ENCODE data around the gene TMEM52B. TPM values are rescaled to one million over a fixed set of nuclear protein-coding genes. Genes with fewer than 3 reads are reported as not detected.

Gene TMEM52B
- total RNA-seq (2022; extraction: Qiagen RNA extraction) = 0.06 to 0.28 TPM (median 0.22 TPM) in 5 replicates

GRCh38 chr12:10178821-10179220, at the start of gene TMEM52B:
Gene TMEM52B, plus strand, starts transcription at chr12:10179032. Its CDS starts 543 bp downstream, at chr12:10179575.

GRCh38 chr12:10130042-10130441, 48.8 kb upstream of the TMEM52B start, which contains the start of gene CLEC7A:
Gene CLEC7A, minus strand, starts transcription at chr12:10130199. Its CDS starts 117 bp downstream, at chr12:10130082.

GRCh38 chr12:10171973-10172728, 6.7 kb upstream of the TMEM52B start, which contains the start of gene OLR1:
Gene OLR1, minus strand, starts transcription at chr12:10172132. Its CDS starts 55 bp downstream, at chr12:10172077.

GRCh38 chr12:10212739-10213131, 33.9 kb downstream of the TMEM52B start, which contains the start of gene GABARAPL1:
Gene GABARAPL1, plus strand, starts transcription at chr12:10212877. Its CDS starts 253 bp downstream, at chr12:10213130.

Other genes with a start within 250 kb of the TMEM52B start
- gene CLEC2A, start 246.7 kb upstream of the TMEM52B start, total RNA-seq (2022; extraction: Qiagen RNA extraction) = not detected in 5 replicates
- not detected in 5 replicates for gene CLEC12A, start 207.6 kb upstream of the TMEM52B start, total RNA-seq (2022; extraction: Qiagen RNA extraction)
- not detected in 5 replicates for gene CLEC1B, start 179.9 kb upstream of the TMEM52B start, total RNA-seq (2022; extraction: Qiagen RNA extraction)
- gene CLEC12B, start 168.4 kb upstream of the TMEM52B start, total RNA-seq (2022; extraction: Qiagen RNA extraction) = not detected in 5 replicates
- gene CLEC9A, start 148.3 kb upstream of the TMEM52B start, total RNA-seq (2022; extraction: Qiagen RNA extraction) = not detected in 5 replicates
- gene CLEC1A, start 80.0 kb upstream of the TMEM52B start, total RNA-seq (2022; extraction: Qiagen RNA extraction) = not detected in 5 replicates
- not detected in 5 replicates for gene CLEC7A, start 48.8 kb upstream of the TMEM52B start, total RNA-seq (2022; extraction: Qiagen RNA extraction)
- gene OLR1, start 6.9 kb upstream of the TMEM52B start, total RNA-seq (2022; extraction: Qiagen RNA extraction) = 0.73 to 1.9 TPM (median 1.1 TPM) in 5 replicates
- gene GABARAPL1, start 33.8 kb downstream of the TMEM52B start, total RNA-seq (2022; extraction: Qiagen RNA extraction) = 31.7 to 40.9 TPM (median 39.1 TPM) in 5 replicates
- gene KLRD1, start 128.8 kb downstream of the TMEM52B start, total RNA-seq (2022; extraction: Qiagen RNA extraction) = not detected in 5 replicates
- 0.08 TPM in 1 of 5 replicates, not detected in the others for gene KLRK1, start 211.0 kb downstream of the TMEM52B start, total RNA-seq (2022; extraction: Qiagen RNA extraction)
- not detected in 5 replicates for gene KLRC4, start 230.7 kb downstream of the TMEM52B start, total RNA-seq (2022; extraction: Qiagen RNA extraction)
- gene KLRC3, start 241.6 kb downstream of the TMEM52B start, total RNA-seq (2022; extraction: Qiagen RNA extraction) = 0.16 to 0.24 TPM (median 0.17 TPM) in 3 of 5 replicates, not detected in the others

Data from A549 treated with Hydrocortisone at 1 μM for 4 hours (cell line).